ENCODE results near the gene SLC13A3.

The SLC13A3 gene

GRCh38 chr20:46555370-46555956 is 95.8 kb downstream of the SLC13A3 start:
- no peak for DNase-seq (ENCODE audit: low read depth)

GRCh38 chr20:46554828-46555227 is 96.4 kb downstream of the SLC13A3 start:
- no peak for DNase-seq (ENCODE audit: low read depth)

- no peak for DNase-seq (ENCODE audit: low read depth)
These were observed 97.3 kb downstream of the SLC13A3 start for GRCh38 chr20:46553926-46554325.

- DNase-seq (ENCODE audit: low read depth): no peak
These were observed 98.5 kb downstream of the SLC13A3 start for GRCh38 chr20:46552460-46553420.

GRCh38 chr20:46551522-46552381 is 99.5 kb downstream of the SLC13A3 start:
- no peak for DNase-seq (ENCODE audit: low read depth)

- DNase-seq (ENCODE audit: low read depth): no peak
These were observed 100.8 kb downstream of the SLC13A3 start, which contains the start of gene OCSTAMP for GRCh38 chr20:46550461-46550860. Gene OCSTAMP (minus strand): TSS chr20:46550654. CDS start chr20:46550560, 94 bp downstream.

GRCh38 chr20:46549188-46549972 is 101.9 kb downstream of the SLC13A3 start:
- no peak for DNase-seq (ENCODE audit: low read depth)

GRCh38 chr20:46548688-46549087 is 102.6 kb downstream of the SLC13A3 start:
- DNase-seq (ENCODE audit: low read depth): no peak

GRCh38 chr20:46547995-46548394 is 103.3 kb downstream of the SLC13A3 start:
- no peak for DNase-seq (ENCODE audit: low read depth)

GRCh38 chr20:46546936-46547335 is 104.3 kb downstream of the SLC13A3 start:
- no peak for DNase-seq (ENCODE audit: low read depth)

GRCh38 chr20:46546298-46546697 is 105.0 kb downstream of the SLC13A3 start:
- no peak for DNase-seq (ENCODE audit: low read depth)

- DNase-seq (ENCODE audit: low read depth): no peak
These were observed 105.5 kb downstream of the SLC13A3 start for GRCh38 chr20:46545827-46546138.

- DNase-seq (ENCODE audit: low read depth): no peak
These were observed 106.0 kb downstream of the SLC13A3 start for GRCh38 chr20:46545077-46545826.

- DNase-seq (ENCODE audit: low read depth): no peak
These were observed 106.7 kb downstream of the SLC13A3 start for GRCh38 chr20:46544576-46544975.

GRCh38 chr20:46543959-46544358 is 107.3 kb downstream of the SLC13A3 start:
- DNase-seq (ENCODE audit: low read depth): no peak

GRCh38 chr20:46543033-46543432 is 108.2 kb downstream of the SLC13A3 start:
- no peak for DNase-seq (ENCODE audit: low read depth)

GRCh38 chr20:46541229-46541935 is 109.9 kb downstream of the SLC13A3 start:
- DNase-seq (ENCODE audit: low read depth): no peak

GRCh38 chr20:46539113-46539512 is 112.1 kb downstream of the SLC13A3 start:
- DNase-seq (ENCODE audit: low read depth): no peak

- no peak for DNase-seq (ENCODE audit: low read depth)
These were observed 120.6 kb downstream of the SLC13A3 start for GRCh38 chr20:46530640-46531039.

GRCh38 chr20:46523696-46524328 is 127.4 kb downstream of the SLC13A3 start:
- DNase-seq (ENCODE audit: low read depth): no peak
